ENCODE data around the gene HS6ST3. TPM values are rescaled to one million over a fixed set of nuclear protein-coding genes. Genes with fewer than 3 reads are reported as not detected.

Gene HS6ST3
- total and polyA plus RNA-seq, 2 donors from 2014 or later, result 0.47 to 1.2 TPM

GRCh38 chr13:96871469-96871868 is 781.6 kb downstream of the HS6ST3 start:
- Histone ChIP-seq H3K27me3 (ENCODE audit: control insufficient read depth, insufficient read depth, low read length) (no peaks in the 10 kb centered on the region), H3K27ac (ENCODE audit: low read depth in 2 of 2, low read length in 2 of 2) (no peak overlapping the region), H3K4me3 (ENCODE audit: low read length in 3 of 3) (no peak overlapping the region), H3K9ac (ENCODE audit: low read length in 3 of 3) (no peak overlapping the region), H3K36me3 (ENCODE audit: control insufficient read depth in 2 of 3, insufficient read depth in 3 of 3, low read length in 3 of 3) (no peaks in the 10 kb centered on the region), H3K9me3 (ENCODE audit: control insufficient read depth in 2 of 3, insufficient read depth in 1 of 3, low read length in 3 of 3) (no peaks in the 10 kb centered on the region), H3K4me1 (ENCODE audit: control insufficient read depth in 2 of 3, insufficient read depth in 2 of 3, low read depth in 1 of 3, low read length in 3 of 3) (no peaks in the 10 kb centered on the region)
- FAIRE-seq, result no peak
- no peak for TF ChIP-seq CTCF (IDR thresholded peaks at IDR 0.05; ENCODE audit: borderline replicate concordance, extremely low read depth, insufficient read depth)
- intact Hi-C loops (cut with DNase I), result no loop called here
- peak in 1 of 5 donors; percentile 27 for DNase-seq

DNA sequence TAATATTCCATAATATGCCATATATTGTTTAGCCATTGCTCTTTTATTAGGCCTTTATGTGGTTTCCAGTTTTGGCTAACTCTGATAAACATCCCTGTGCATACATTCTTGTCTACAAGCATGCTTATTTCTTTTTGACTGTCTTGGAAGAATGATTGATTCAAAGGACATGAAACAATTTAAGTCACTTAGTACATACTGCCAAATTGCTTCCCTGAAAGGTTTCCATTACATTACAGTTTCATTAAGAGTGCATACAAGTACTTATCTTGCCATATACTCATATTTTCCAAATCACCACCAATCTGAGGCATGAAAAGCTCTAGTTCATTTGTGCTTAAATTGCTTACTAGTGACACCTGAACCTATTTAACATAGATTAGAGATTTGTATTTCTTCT is 790.5 kb downstream of the HS6ST3 start:
- no peak overlapping the region for H3K4me3 ChIP-seq (ENCODE audit: low read length in 3 of 3)
- H3K27me3 ChIP-seq (ENCODE audit: control insufficient read depth, insufficient read depth, low read length), result no peaks in the 10 kb centered on the region
- H3K4me1 ChIP-seq (ENCODE audit: control insufficient read depth in 2 of 3, insufficient read depth in 2 of 3, low read depth in 1 of 3, low read length in 3 of 3), result no peaks in the 10 kb centered on the region
- DNase-seq, result no peak
- no peaks in the 10 kb centered on the region for H3K9me3 ChIP-seq (ENCODE audit: control insufficient read depth in 2 of 3, insufficient read depth in 1 of 3, low read length in 3 of 3)
- no peak overlapping the region for H3K27ac ChIP-seq (ENCODE audit: low read depth in 2 of 2, low read length in 2 of 2)
- intact Hi-C loops (cut with DNase I), result no loop called here
- no peaks in the 10 kb centered on the region for H3K36me3 ChIP-seq (ENCODE audit: control insufficient read depth in 2 of 3, insufficient read depth in 3 of 3, low read length in 3 of 3)
- H3K9ac ChIP-seq (ENCODE audit: low read length in 3 of 3), result no peak overlapping the region
- no peak for TF ChIP-seq CTCF (IDR thresholded peaks at IDR 0.05; ENCODE audit: borderline replicate concordance, extremely low read depth, insufficient read depth)
- FAIRE-seq, result no peak

Small RNA genes within 50 kb of the gene (microRNA-seq; reads per million reads assigned to microRNA genes)
- gene MIR4501, result not detected

Other genes with a start within 250 kb of the HS6ST3 start
- 31.9 TPM for gene UGGT2, start 36.7 kb upstream of the HS6ST3 start, total RNA-seq
- 10.0 TPM for gene UGGT2, start 36.7 kb upstream of the HS6ST3 start, polyA plus RNA-seq (ENCODE audit: insufficient read depth, low read depth, low replicate concordance)